HEK293 (cell line): ENCODE results near the gene MAP3K4.

ENCODE experiments used
- CTCF ChIP-seq: fragments of 450-650 bp; formaldehyde crosslinking; IDR thresholded peaks from 2 replicates; pipeline ENCODE4 v1.5.1; 2016; ENCODE audit warnings: missing biosample characterization, missing genetic modification characterization
- KLF8 ChIP-seq: fragments of 450-650 bp; formaldehyde crosslinking; IDR thresholded peaks from 2 replicates; pipeline ENCODE4 v1.5.1; 2016; ENCODE audit warnings: missing biosample characterization, missing genetic modification characterization
- YY1 ChIP-seq: fragments of 450-650 bp; formaldehyde crosslinking; IDR thresholded peaks from 2 replicates; pipeline ENCODE4 v1.5.1; 2018; ENCODE audit warnings: missing biosample characterization, missing genetic modification characterization
- ZEB2 ChIP-seq: fragments of 450-650 bp; formaldehyde crosslinking; IDR thresholded peaks from 2 replicates; pipeline ENCODE4 v1.5.1; 2016; ENCODE audit warnings: missing biosample characterization, missing genetic modification characterization
- ZNF18 ChIP-seq: fragments of 450-650 bp; formaldehyde crosslinking; IDR thresholded peaks from 2 replicates; pipeline ENCODE4 v1.5.1; 2016; ENCODE audit warnings: missing biosample characterization, missing genetic modification characterization
- ZNF274 ChIP-seq, 2 experiments: fragments of 200-500 bp in 1 of 2; fragments of 450-650 bp in 1 of 2; sonication (Bioruptor generic) in 1 of 2; formaldehyde crosslinking in 1 of 2; IDR thresholded peaks; 2 replicates each; pipeline versions ENCODE4 v1.5.1 to v1.6.1; 2014 to 2016; ENCODE audit warnings: borderline replicate concordance in 1 of 2, inconsistent platforms in 1 of 2, low read length in 1 of 2, missing biosample characterization in 1 of 2, missing genetic modification characterization in 1 of 2
- ZNF585B ChIP-seq: fragments of 450-650 bp; formaldehyde crosslinking; IDR thresholded peaks from 2 replicates; pipeline ENCODE4 v1.5.1; 2016; ENCODE audit warnings: missing biosample characterization, missing genetic modification characterization
- ZNF768 ChIP-seq: fragments of 450-650 bp; formaldehyde crosslinking; IDR thresholded peaks from 2 replicates; pipeline ENCODE4 v1.5.1; 2018; ENCODE audit warnings: missing biosample characterization, mild to moderate bottlenecking, missing genetic modification characterization

GRCh38 chr6:160966493-160967229 is 24.9 kb upstream of the MAP3K4 start:
- TF ChIP-seq CTCF (tag by site-specific recombination) (no peak), YY1 (no peak), ZNF585B (tag by site-specific recombination) (no peak), ZNF18 (no peak), ZEB2 (tag by site-specific recombination) (no peak), KLF8 (tag by site-specific recombination) (no peak), ZNF768 (tag by site-specific recombination) (no peak), ZNF274 (IDR thresholded peaks at IDR 0.05; ENCODE audit: low read length) (no peak), ZNF274 (tag by site-specific recombination; IDR thresholded peaks at IDR 0.05; ENCODE audit: borderline replicate concordance) (no peak)
